ENCODE data around the gene ADAMTSL2. TPM values are rescaled to one million over a fixed set of nuclear protein-coding genes. Genes with fewer than 3 reads are reported as not detected.

The ADAMTSL2 gene
- polyA plus RNA-seq, 5 donors: 6.3 to 20.3 (median 9.3) TPM

- DNase-seq: no peak
Observed at GRCh38 chr9:133516256-133516960, 18.1 kb upstream of the ADAMTSL2 start.

- no peak for DNase-seq
Observed at GRCh38 chr9:133516961-133517350, 17.5 kb upstream of the ADAMTSL2 start.

GRCh38 chr9:133517711-133518110 lies 16.8 kb upstream of the ADAMTSL2 start:
- DNase-seq: no peak

GRCh38 chr9:133518200-133518599 lies 16.3 kb upstream of the ADAMTSL2 start:
- no peak for DNase-seq

- DNase-seq: peak in 1 of 2 donors; percentile 70
Observed at GRCh38 chr9:133518706-133519449, 15.6 kb upstream of the ADAMTSL2 start.

GRCh38 chr9:133519693-133520092 lies 14.8 kb upstream of the ADAMTSL2 start:
- no peak for DNase-seq

GRCh38 chr9:133520121-133520835 lies 14.2 kb upstream of the ADAMTSL2 start:
- DNase-seq: no peak

- no peak for DNase-seq
Observed at GRCh38 chr9:133521122-133522072, 13.1 kb upstream of the ADAMTSL2 start.

- no peak for DNase-seq
Observed at GRCh38 chr9:133522073-133522910, 12.2 kb upstream of the ADAMTSL2 start.

- DNase-seq: no peak
Observed at GRCh38 chr9:133523106-133523505, 11.4 kb upstream of the ADAMTSL2 start.

- no peak for DNase-seq
Observed at GRCh38 chr9:133524146-133524545, 10.4 kb upstream of the ADAMTSL2 start.

GRCh38 chr9:133524679-133525228 lies 9.8 kb upstream of the ADAMTSL2 start, which contains the start of gene MYMK:
Gene MYMK (minus strand): TSS chr9:133524959. CDS start chr9:133524844, 115 bp downstream.
- DNase-seq: no peak

GRCh38 chr9:133525677-133526076 lies 8.8 kb upstream of the ADAMTSL2 start:
- DNase-seq: no peak

- DNase-seq: no peak
Observed at GRCh38 chr9:133526721-133527321, 7.7 kb upstream of the ADAMTSL2 start.

GRCh38 chr9:133527444-133527920 lies 7.0 kb upstream of the ADAMTSL2 start:
- peak; percentile 87 for DNase-seq

GRCh38 chr9:133528001-133528875 lies 6.3 kb upstream of the ADAMTSL2 start:
- DNase-seq: no peak

GRCh38 chr9:133528876-133529241 lies 5.6 kb upstream of the ADAMTSL2 start:
- no peak for DNase-seq

- no peak for DNase-seq
Observed at GRCh38 chr9:133529457-133529856, 5.0 kb upstream of the ADAMTSL2 start.

- DNase-seq: no peak
Observed at GRCh38 chr9:133529874-133530273, 4.6 kb upstream of the ADAMTSL2 start.

Data from right lung (tissue), 5 donors.